SK-N-SH (cell line): ENCODE data around the gene TFPT. TPM values are rescaled to one million over a fixed set of nuclear protein-coding genes. Genes with fewer than 3 reads are reported as not detected.

Experiments
- CTCF ChIA-PET: fragments of 300-600, 350-600 bp; formaldehyde crosslinking; extraction: SDS; loops from one replicate; lab custom pipeline; 2021; lab: Yijun Ruan, JAX
- POLR2A ChIA-PET: fragments of 350-600 bp; sonication (Branson Sonifier 250); formaldehyde crosslinking; extraction: SDS; loops from one replicate; lab custom pipeline; 2020; ENCODE audit warnings: antibody characterized with exemption, inconsistent platforms; lab: Yijun Ruan, JAX
- DNase-seq: peaks from one replicate; pipeline ENCODE4 v3.0.0; 2012
- H2AFZ ChIP-seq: fragments of 200-600 bp; sonication (generic); 2 replicates; pipeline ENCODE4 v1.8.1; 2016; ENCODE audit warnings: antibody characterized with exemption, mild to moderate bottlenecking, low read depth
- H3F3A ChIP-seq: fragments of 200-600 bp; sonication (generic); replicated peaks from 2 replicates; pipeline ENCODE3; 2016; ENCODE audit warnings: antibody characterized with exemption, mild to moderate bottlenecking; ENCODE audit not compliant: insufficient read depth
- H3K27ac ChIP-seq, 2 experiments: fragments of 200-500 bp in 1 of 2; fragments of 200-600 bp in 1 of 2; sonication (Bioruptor generic) in 1 of 2; sonication (generic), shearing (Covaris generic) in 1 of 2; 2 replicates each; pipeline versions ENCODE4 v1.5.1 to v1.6.1; 2014 to 2016; ENCODE audit warnings: low read depth in 2 of 2, inconsistent platforms in 1 of 2, low read length in 1 of 2, mild to moderate bottlenecking in 1 of 2, mixed read lengths in 1 of 2
- H3K27me3 ChIP-seq: fragments of 200-600 bp; sonication (generic), shearing (Covaris generic); 2 replicates; pipeline ENCODE4 v1.6.1; 2016; ENCODE audit warnings: mixed run types; ENCODE audit not compliant: insufficient read depth
- H3K36me3 ChIP-seq, 2 experiments: fragments of 200-500 bp in 1 of 2; fragments of 200-600 bp in 1 of 2; sonication (Bioruptor generic) in 1 of 2; sonication (generic) in 1 of 2; replicated peaks in 1 of 2; 2 replicates each; pipeline versions ENCODE3 to v1.5.1; 2014 to 2016; ENCODE audit warnings: low read length in 1 of 2, mild to moderate bottlenecking in 1 of 2; ENCODE audit not compliant: insufficient read depth in 2 of 2, control insufficient read depth in 1 of 2
- H3K4me1 ChIP-seq, 2 experiments: fragments of 200-500 bp in 1 of 2; fragments of 200-600 bp in 1 of 2; sonication (Bioruptor generic) in 1 of 2; sonication (generic), shearing (Covaris generic) in 1 of 2; 2 replicates each; pipeline versions ENCODE4 v1.5.1 to v1.6.1; 2014 to 2016; ENCODE audit warnings: low read depth in 1 of 2, low read length in 1 of 2, mixed run types in 1 of 2; ENCODE audit not compliant: insufficient read depth in 2 of 2, control insufficient read depth in 1 of 2
- H3K4me2 ChIP-seq: fragments of 200-600 bp; sonication (generic), shearing (Covaris generic); 2 replicates; pipeline ENCODE4 v1.6.1; 2017; ENCODE audit warnings: mixed run types
- H3K4me3 ChIP-seq, 2 experiments: fragments of 200-500 bp in 1 of 2; fragments of 200-600 bp in 1 of 2; sonication (Bioruptor generic) in 1 of 2; sonication (generic), shearing (Covaris generic) in 1 of 2; 2 replicates each; pipeline versions ENCODE4 v1.5.1 to v1.8.1; 2014 to 2016; ENCODE audit warnings: low read depth in 2 of 2, inconsistent platforms in 1 of 2, low read length in 1 of 2, mild to moderate bottlenecking in 1 of 2, mixed read lengths in 1 of 2, moderate library complexity in 1 of 2
- H3K79me2 ChIP-seq: fragments of 200-600 bp; sonication (generic); 2 replicates; pipeline ENCODE4 v1.8.1; 2017; ENCODE audit warnings: mild to moderate bottlenecking; ENCODE audit not compliant: insufficient read depth
- H3K9ac ChIP-seq: fragments of 200-600 bp; sonication (generic); 2 replicates; pipeline ENCODE4 v1.6.1; 2017; ENCODE audit warnings: mixed run types
- H3K9me2 ChIP-seq: fragments of 200-600 bp; sonication (generic); 2 replicates; pipeline ENCODE4 v1.6.1; 2017; ENCODE audit warnings: mixed run types
- H3K9me3 ChIP-seq: fragments of 200-600 bp; sonication (generic); 2 replicates; pipeline ENCODE4 v1.6.1; 2017; ENCODE audit warnings: mixed run types, mild to moderate bottlenecking, moderate library complexity
- H4K20me1 ChIP-seq: fragments of 200-600 bp; sonication (generic); 2 replicates; pipeline ENCODE4 v1.6.1; 2017; ENCODE audit warnings: mild to moderate bottlenecking, mixed run types; ENCODE audit not compliant: insufficient read depth
- EP300 ChIP-seq, 2 experiments: IDR thresholded peaks; 2 replicates each; pipeline versions ENCODE4 v1.4.0 to v1.6.1; 2012; ENCODE audit warnings: borderline replicate concordance in 1 of 2, low read depth in 1 of 2, low read length in 1 of 2
- FOXJ3 ChIP-seq: sonication (generic); formaldehyde crosslinking; IDR thresholded peaks from 2 replicates; pipeline ENCODE4 v1.5.1; 2020; ENCODE audit warnings: mild to moderate bottlenecking, missing genetic modification reagents
- IRF3 ChIP-seq: fragments of 150-350 bp; IDR thresholded peaks from 2 replicates; pipeline ENCODE4 v1.6.1; 2016; ENCODE audit warnings: mild to moderate bottlenecking, low read depth, low read length
- MAX ChIP-seq: IDR thresholded peaks from 2 replicates; pipeline ENCODE4 v1.4.0; 2012; ENCODE audit warnings: low read depth
- MEF2A ChIP-seq: IDR thresholded peaks from 2 replicates; pipeline ENCODE4 v1.4.0; 2012; ENCODE audit warnings: low read depth, borderline replicate concordance
- POLR2AphosphoS5 ChIP-seq: IDR thresholded peaks from 2 replicates; pipeline ENCODE4 v1.6.1; 2012; ENCODE audit warnings: low read depth, low read length
- RCOR1 ChIP-seq: fragments of 150-350 bp; IDR thresholded peaks from 2 replicates; pipeline ENCODE4 v1.6.1; 2017; ENCODE audit warnings: antibody characterized with exemption, low read length
- RFX5 ChIP-seq: IDR thresholded peaks from 2 replicates; pipeline ENCODE4 v1.6.1; 2012; ENCODE audit warnings: mild to moderate bottlenecking, improper control_type of control experiment, low read length
- SMC3 ChIP-seq: IDR thresholded peaks from 2 replicates; pipeline ENCODE4 v1.6.1; 2012; ENCODE audit warnings: low read depth, low read length, improper control_type of control experiment
- TCF12 ChIP-seq: IDR thresholded peaks from 2 replicates; pipeline ENCODE4 v1.4.0; 2012
- USF1 ChIP-seq: IDR thresholded peaks from 2 replicates; pipeline ENCODE4 v1.4.0; 2012; ENCODE audit warnings: low read depth, borderline replicate concordance
- WGBS: methylation state at CpG from one replicate; pipeline ENCODE4 v1.1.6; 2017; ENCODE audit warnings: low lambda C conversion rate; 5-methylcytosine and 5-hydroxymethylcytosine counted together
- polyA plus RNA-seq, 3 experiments: library from polyadenylated mRNA; depleted of rRNA; stranded (reverse); fragments of >200 nt; gene quantifications; 2 replicates each; pipeline ENCODE4 v1.2.3, GENCODE V29; 2012

TFPT gene
- polyA plus RNA-seq, 1 of the 3 experiments (the other 2 are of a cell fraction) = 49.7 TPM

GRCh38 chr19:54153731-54154326, 38.4 kb upstream of the TFPT start:
- POLR2A ChIA-PET = no interaction called here
- peaks cover 37 to 76% of the 10 kb centered on the region in 2 experiments for H3K36me3 ChIP-seq
- no peaks in the 10 kb centered on the region for H4K20me1 ChIP-seq
- peaks cover 6 to 7% of the 10 kb centered on the region in 2 experiments; a peak in 2 of 4 replicates for H3K4me1 ChIP-seq
- DNase-seq = no peak
- no peak overlapping the region for H2AFZ ChIP-seq
- TF ChIP-seq EP300 (IDR thresholded peaks at IDR 0.05; ENCODE audit: borderline replicate concordance in 1 of 2, low read depth in 1 of 2, low read length in 1 of 2) (no peak), RCOR1 (no peak), MAX (no peak), TCF12 (no peak), USF1 (no peak), SMC3 (no peak), MEF2A (no peak), FOXJ3 (no peak), RFX5 (no peak)
- TF ChIP-seq, all 33 proteins: peak for 0
- Histone ChIP-seq H3F3A (peaks cover 19% of the 10 kb centered on the region), H3K9ac (no peak overlapping the region), H3K27ac (no peak overlapping the region), H3K27me3 (no peaks in the 10 kb centered on the region), H3K4me3 (no peak overlapping the region), H3K79me2 (peaks cover 7% of the 10 kb centered on the region; the same call in 1 of the 2 replicates), H3K9me2 (no peaks in the 10 kb centered on the region), H3K4me2 (no peak overlapping the region), H3K9me3 (no peaks in the 10 kb centered on the region)
- WGBS = 100% methylated on average over 5 of the region's 10 CpGs
- CTCF ChIA-PET = no interaction called here

GRCh38 chr19:54152878-54153524, 37.5 kb upstream of the TFPT start:
- no peaks in the 10 kb centered on the region for H3K9me3 ChIP-seq
- H3F3A ChIP-seq = peaks cover 19% of the 10 kb centered on the region
- DNase-seq = no peak
- no peak overlapping the region for H3K9ac ChIP-seq
- ChIA-PET POLR2A (interaction anchor here (0.5 kb wide), 1 partner anchor 659 kb away, joined by 3 read pairs; no protein-coding TSS in a partner anchor), CTCF (no interaction called here)
- no peak overlapping the region; a peak in 1 of 4 replicates for H3K27ac ChIP-seq
- H4K20me1 ChIP-seq = no peaks in the 10 kb centered on the region
- H3K4me2 ChIP-seq = no peak overlapping the region
- no peaks in the 10 kb centered on the region for H3K79me2 ChIP-seq
- no peak overlapping the region for H2AFZ ChIP-seq
- no peak overlapping the region for H3K4me3 ChIP-seq
- peaks cover 36 to 82% of the 10 kb centered on the region in 2 experiments for H3K36me3 ChIP-seq
- H3K9me2 ChIP-seq = no peaks in the 10 kb centered on the region
- no peak for TF ChIP-seq IRF3
- TF ChIP-seq POLR2AphosphoS5 = 0 out of 2 replicates have a peak, but pooled peaks have one; percentile 17
- TF ChIP-seq, all 33 proteins: peak for 1
- H3K27me3 ChIP-seq = no peaks in the 10 kb centered on the region
- 95% methylated on average over 22 of the region's 25 CpGs for WGBS
- H3K4me1 ChIP-seq = peaks cover 0 to 1% of the 10 kb centered on the region in 2 experiments; a peak in 1 of 4 replicates
